H9 (cell line): Measurements from ENCODE around the gene LMO4. TPM values are rescaled to one million over a fixed set of nuclear protein-coding genes. Genes with fewer than 3 reads are reported as not detected.

Experiments used
- DNase-seq: peaks from one replicate; pipeline ENCODE4 v3.0.0-alpha.2; 2017
- H2AFZ ChIP-seq: one replicate; pipeline ENCODE4 v1.6.1; 2013; ENCODE audit warnings: mild to moderate bottlenecking, low read length, control low read depth, moderate library complexity
- H2AK5ac ChIP-seq: 2 replicates; pipeline ENCODE4 v1.6.1; 2013; ENCODE audit warnings: low read length, control low read depth, mixed read lengths; ENCODE audit not compliant: insufficient read length
- H2BK120ac ChIP-seq: one replicate; pipeline ENCODE4 v1.6.1; 2013; ENCODE audit warnings: low read depth, mild to moderate bottlenecking, low read length, control low read depth, inconsistent platforms; ENCODE audit not compliant: poor library complexity, severe bottlenecking
- H2BK12ac ChIP-seq: 2 replicates; pipeline ENCODE4 v1.6.1; 2013; ENCODE audit warnings: low read length, control low read depth, mixed read lengths, low read depth; ENCODE audit not compliant: insufficient read length
- H2BK15ac ChIP-seq: 2 replicates; pipeline ENCODE4 v1.6.1; 2013; ENCODE audit warnings: low read depth, low read length, control low read depth
- H2BK20ac ChIP-seq: one replicate; pipeline ENCODE4 v1.6.1; 2013; ENCODE audit warnings: low read depth, mild to moderate bottlenecking, low read length, control low read depth, inconsistent platforms; ENCODE audit not compliant: poor library complexity, severe bottlenecking
- H2BK5ac ChIP-seq: 2 replicates; pipeline ENCODE4 v1.6.1; 2013; ENCODE audit warnings: low read length, control low read depth, mixed read lengths; ENCODE audit not compliant: insufficient read length
- H3K14ac ChIP-seq: 2 replicates; pipeline ENCODE4 v1.6.1; 2013; ENCODE audit warnings: low read length, control low read depth; ENCODE audit not compliant: insufficient read depth
- H3K18ac ChIP-seq: 2 replicates; pipeline ENCODE4 v1.6.1; 2013; ENCODE audit warnings: low read depth, mild to moderate bottlenecking, mixed read lengths, low read length, control low read depth; ENCODE audit not compliant: insufficient read length
- H3K23ac ChIP-seq: 2 replicates; pipeline ENCODE4 v1.6.1; 2013; ENCODE audit warnings: low read length, control low read depth, mixed read lengths, low read depth; ENCODE audit not compliant: insufficient read length
- H3K23me2 ChIP-seq: 2 replicates; pipeline ENCODE4 v1.6.1; 2013; ENCODE audit warnings: low read depth, mild to moderate bottlenecking, mixed read lengths, low read length, control low read depth; ENCODE audit not compliant: insufficient read length, poor library complexity, severe bottlenecking
- H3K27ac ChIP-seq: 2 replicates; pipeline ENCODE4 v1.5.1; 2013; ENCODE audit warnings: low read length, control low read depth, mixed read lengths, low read depth; ENCODE audit not compliant: insufficient read length
- H3K27me3 ChIP-seq: 2 replicates; pipeline ENCODE4 v1.6.1; 2013; ENCODE audit warnings: low read length, control low read depth, inconsistent platforms; ENCODE audit not compliant: insufficient read depth
- H3K4ac ChIP-seq: 2 replicates; pipeline ENCODE4 v1.6.1; 2013; ENCODE audit warnings: low read depth, mild to moderate bottlenecking, control low read depth, inconsistent platforms, low read length, moderate library complexity
- H3K4me1 ChIP-seq: 2 replicates; pipeline ENCODE4 v1.6.1; 2013; ENCODE audit warnings: low read length, control low read depth, inconsistent platforms; ENCODE audit not compliant: insufficient read depth
- H3K4me2 ChIP-seq: 2 replicates; pipeline ENCODE4 v1.6.1; 2013; ENCODE audit warnings: low read length, control low read depth, mixed read lengths; ENCODE audit not compliant: insufficient read length, insufficient read depth
- H3K56ac ChIP-seq: 2 replicates; pipeline ENCODE4 v1.6.1; 2013; ENCODE audit warnings: low read depth, mild to moderate bottlenecking, mixed read lengths, low read length, control low read depth; ENCODE audit not compliant: insufficient read length
- H3K79me1 ChIP-seq: 2 replicates; pipeline ENCODE4 v1.6.1; 2013; ENCODE audit warnings: low read depth, mild to moderate bottlenecking, moderate library complexity, low read length, control low read depth, inconsistent platforms; ENCODE audit not compliant: insufficient read depth, poor library complexity, severe bottlenecking
- H3K79me2 ChIP-seq: 2 replicates; pipeline ENCODE4 v1.6.1; 2013; ENCODE audit warnings: low read length, control low read depth, inconsistent platforms; ENCODE audit not compliant: insufficient read depth
- H3K9ac ChIP-seq: 2 replicates; pipeline ENCODE4 v1.6.1; 2013; ENCODE audit warnings: low read length, control low read depth, mixed read lengths; ENCODE audit not compliant: insufficient read length; ENCODE audit errors: extremely low read depth
- H3K9me3 ChIP-seq: one replicate; pipeline ENCODE4 v1.6.1; 2013; ENCODE audit warnings: low read depth, low read length, inconsistent platforms; ENCODE audit not compliant: control insufficient read depth
- H3T11ph ChIP-seq: one replicate; pipeline ENCODE4 v1.6.1; 2013; ENCODE audit warnings: mild to moderate bottlenecking, low read length, control low read depth, inconsistent platforms
- H4K20me1 ChIP-seq: one replicate; pipeline ENCODE4 v1.6.1; 2013; ENCODE audit not compliant: control insufficient read depth, insufficient read length, insufficient read depth
- H4K5ac ChIP-seq: 2 replicates; pipeline ENCODE4 v1.6.1; 2013; ENCODE audit warnings: low read depth, mild to moderate bottlenecking, mixed read lengths, low read length, control low read depth; ENCODE audit not compliant: insufficient read length
- H4K8ac ChIP-seq: replicated peaks from 2 replicates; pipeline ENCODE4 v1.6.1; 2013; ENCODE audit warnings: low read length, control low read depth, mixed read lengths, low read depth; ENCODE audit not compliant: insufficient read length
- H4K91ac ChIP-seq: 2 replicates; pipeline ENCODE4 v1.6.1; 2013; ENCODE audit warnings: low read depth, mild to moderate bottlenecking, moderate library complexity, mixed read lengths, low read length, control low read depth; ENCODE audit not compliant: insufficient read length
- H3K27ac Mint-ChIP-seq, 3 experiments: 2 replicates in 2 of 3; 3 replicates in 1 of 3; pipeline ENCODE4 v1.8.0; 2020 to 2021; ENCODE audit warnings: mixed read lengths in 3 of 3, mild to moderate bottlenecking in 1 of 3, moderate library complexity in 1 of 3
- H3K27me3 Mint-ChIP-seq: 2 replicates; pipeline ENCODE4 v1.8.0; 2021; ENCODE audit warnings: low read depth, mild to moderate bottlenecking, moderate library complexity, mixed read lengths
- H3K36me3 Mint-ChIP-seq, 3 experiments: 2 replicates in 2 of 3; 3 replicates in 1 of 3; pipeline ENCODE4 v1.8.0; 2020 to 2021; ENCODE audit warnings: low read depth in 3 of 3, mixed read lengths in 3 of 3; ENCODE audit not compliant: insufficient read depth in 1 of 3
- H3K4me1 Mint-ChIP-seq, 2 experiments: 2 replicates each; pipeline ENCODE4 v1.8.0; 2020; ENCODE audit warnings: mixed read lengths in 2 of 2
- H3K4me3 Mint-ChIP-seq, 2 experiments: 2 replicates in 1 of 2; 3 replicates in 1 of 2; pipeline ENCODE4 v1.8.0; 2020 to 2021; ENCODE audit warnings: mild to moderate bottlenecking in 2 of 2, mixed read lengths in 2 of 2, moderate library complexity in 1 of 2
- H3K9me3 Mint-ChIP-seq, 2 experiments: 2 replicates in 1 of 2; 3 replicates in 1 of 2; pipeline ENCODE4 v1.8.0; 2020; ENCODE audit warnings: mild to moderate bottlenecking in 2 of 2, mixed read lengths in 2 of 2, moderate library complexity in 1 of 2
- CTCF ChIP-seq: fragments of 200-600 bp; sonication (generic); conservative IDR thresholded peaks from 3 replicates; pipeline ENCODE4 v1.8.0; 2021; ENCODE audit warnings: antibody characterized with exemption, mild to moderate bottlenecking
- WGBS: extraction: QIAGEN DNeasy Blood & Tissue Kit; methylation state at CpG from one replicate; pipeline ENCODE4 v1.1.7; 2013; ENCODE audit warnings: missing lambda C conversion rate, low lambda C conversion rate, mixed read lengths; ENCODE audit not compliant: insufficient read length; ENCODE audit errors: extremely low coverage; 5-methylcytosine and 5-hydroxymethylcytosine counted together
- total RNA-seq: library from RNA; stranded (reverse); gene quantifications from 2 replicates; pipeline ENCODE4 v1.2.1, GENCODE V29; 2021

LMO4 gene
- total RNA-seq, 1 experiment from 2014 or later, result 64.9 TPM

- Mint-ChIP-seq H3K36me3 (peaks cover 0 to 16% (median 3%) of the 10 kb centered on the region in 3 experiments; a peak in 5 of 7 replicates), H3K4me3 (no peak overlapping the region), H3K4me1 (peaks cover 14 to 23% of the 10 kb centered on the region in 2 experiments), H3K27me3 (no peaks in the 10 kb centered on the region), H3K27ac (no peak overlapping the region), H3K9me3 (peaks cover 11 to 19% of the 10 kb centered on the region in 2 experiments; a peak in 4 of 5 replicates)
- Histone ChIP-seq H3K79me1 (no peaks in the 10 kb centered on the region), H3K4me1 (peaks cover 3% of the 10 kb centered on the region; the same call in 1 of the 2 replicates), H3K4ac (no peak overlapping the region), H4K91ac (no peak overlapping the region), H3K9me3 (no peaks in the 10 kb centered on the region), H2BK20ac (no peak overlapping the region), H2AK5ac (no peak overlapping the region), H3K23me2 (no peaks in the 10 kb centered on the region), H4K20me1 (no peaks in the 10 kb centered on the region), H3K4me2 (no peak overlapping the region), H2BK12ac (no peak overlapping the region), H4K8ac (no peak overlapping the region), H3K23ac (no peak overlapping the region), H2BK120ac (no peak overlapping the region), H3K27me3 (no peaks in the 10 kb centered on the region), H2BK5ac (no peak overlapping the region), H3T11ph (no peak overlapping the region), H3K27ac (no peak overlapping the region), H3K79me2 (no peaks in the 10 kb centered on the region), H3K18ac (no peak overlapping the region), H3K56ac (no peak overlapping the region), H2BK15ac (no peak overlapping the region), H2AFZ (no peak overlapping the region), H3K14ac (no peak overlapping the region), H4K5ac (no peak overlapping the region), H3K9ac (no peak overlapping the region)
- WGBS, result no CpG with 5 or more reads among the region's 2 CpGs
- no peak for DNase-seq
- no peak for TF ChIP-seq CTCF
Observed at GRCh38 chr1:87368907-87369306, 40.2 kb downstream of the LMO4 start.
